Endothelial cell of umbilical vein (primary cell): ENCODE results near the gene RAB6B. TPM values are rescaled to one million over a fixed set of nuclear protein-coding genes. Genes with fewer than 3 reads are reported as not detected.

Source experiments
- BruUV-seq: library from RNA; stranded (reverse); fragments of 400-500 nt; replicated peaks from 2 replicates; lab custom pipeline; 2021; lab: Mats Ljungman, UMichigan
- CTCF ChIA-PET: fragments of 300-600, 350-600 bp; sonication (Branson Sonifier 250); formaldehyde crosslinking; loops from one replicate; lab custom pipeline; 2021; ENCODE audit warnings: antibody characterized with exemption, inconsistent platforms; lab: Charles Lee
- POLR2A ChIA-PET: fragments of 300-600, 350-600 bp; sonication (Branson Sonifier 250); formaldehyde crosslinking; loops from one replicate; lab custom pipeline; 2021; ENCODE audit warnings: antibody characterized with exemption, inconsistent platforms; lab: Charles Lee
- DNase-seq: peaks from one replicate; pipeline ENCODE4 v3.0.0-alpha.2; 2011; ENCODE audit warnings: low read depth, low spot score
- FAIRE-seq: peaks from 2 replicates; lab custom pipeline; 2011; peaks lifted over from hg19 to GRCh38; lab: Jason Lieb, UNC
- H2AFZ ChIP-seq: 2 replicates; pipeline ENCODE4 v1.6.0; 2012; ENCODE audit warnings: low read depth, low read length, control low read depth, inconsistent platforms
- H3K27ac ChIP-seq: 2 replicates; pipeline ENCODE4 v1.5.1; 2011; ENCODE audit warnings: low read depth, mild to moderate bottlenecking, control low read depth, low read length, moderate library complexity; ENCODE audit not compliant: insufficient read depth
- H3K27me3 ChIP-seq, 2 experiments: 2 replicates each; pipeline versions ENCODE4 v1.6.0 to v1.6.1; 2011; ENCODE audit warnings: low read length in 2 of 2, mixed read lengths in 1 of 2; ENCODE audit not compliant: control insufficient read depth in 2 of 2, insufficient read depth in 2 of 2
- H3K36me3 ChIP-seq, 2 experiments: 2 replicates in 1 of 2; 3 replicates in 1 of 2; pipeline ENCODE4 v1.5.1; 2011; ENCODE audit warnings: low read length in 2 of 2, mild to moderate bottlenecking in 1 of 2, moderate library complexity in 1 of 2; ENCODE audit not compliant: control insufficient read depth in 2 of 2, insufficient read depth in 2 of 2; ENCODE audit errors: extremely low read depth in 1 of 2
- H3K4me1 ChIP-seq: 3 replicates; pipeline ENCODE4 v1.5.1; 2011; ENCODE audit warnings: mild to moderate bottlenecking, low read length; ENCODE audit not compliant: control insufficient read depth, insufficient read depth; ENCODE audit errors: extremely low read depth
- H3K4me2 ChIP-seq: 2 replicates; pipeline ENCODE4 v1.6.1; 2011; ENCODE audit warnings: low read length, control low read depth, mixed read lengths; ENCODE audit not compliant: insufficient read depth
- H3K4me3 ChIP-seq, 3 experiments: fragments of 200-600 bp in 1 of 3; sonication (generic), shearing (Covaris generic) in 1 of 3; replicated peaks in 1 of 3; 2 replicates each; pipeline ENCODE4 v1.5.1; 2011 to 2016; ENCODE audit warnings: control low read depth in 3 of 3, low read length in 3 of 3, mild to moderate bottlenecking in 2 of 3, inconsistent platforms in 1 of 3, low read depth in 1 of 3, moderate library complexity in 1 of 3; ENCODE audit not compliant: insufficient read depth in 1 of 3
- H3K79me2 ChIP-seq: 2 replicates; pipeline ENCODE4 v1.6.0; 2012; ENCODE audit warnings: low read length, inconsistent platforms; ENCODE audit not compliant: control insufficient read depth, insufficient read depth
- H3K9ac ChIP-seq: replicated peaks from 2 replicates; pipeline ENCODE3; 2011; ENCODE audit warnings: low read length, control low read depth; ENCODE audit not compliant: insufficient read depth; ENCODE audit errors: extremely low read depth
- H3K9me1 ChIP-seq: replicated peaks from 3 replicates; pipeline ENCODE4 v1.6.0; 2011; ENCODE audit warnings: mild to moderate bottlenecking, low read length; ENCODE audit not compliant: control insufficient read depth, insufficient read depth; ENCODE audit errors: extremely low read depth
- H3K9me3 ChIP-seq: replicated peaks from 2 replicates; pipeline ENCODE4 v1.5.1; 2012; ENCODE audit warnings: low read length, inconsistent platforms; ENCODE audit not compliant: control insufficient read depth, insufficient read depth
- H4K20me1 ChIP-seq: replicated peaks from 2 replicates; pipeline ENCODE3; 2011; ENCODE audit warnings: mild to moderate bottlenecking, low read length; ENCODE audit not compliant: control insufficient read depth, insufficient read depth; ENCODE audit errors: extremely low read depth
- CTCF ChIP-seq, 2 donors: IDR thresholded peaks; 1 replicate in 1 of 2; 2 replicates in 1 of 2; pipeline ENCODE4 v1.5.1; 2011; ENCODE audit warnings: low read length in 2 of 2, mild to moderate bottlenecking in 2 of 2, moderate library complexity in 2 of 2, control low read depth in 1 of 2, inconsistent platforms in 1 of 2, low read depth in 1 of 2; ENCODE audit not compliant: insufficient read depth in 1 of 2; ENCODE audit errors: extremely low read depth in 1 of 2
- EZH2 ChIP-seq: IDR thresholded peaks from 2 replicates; pipeline ENCODE4 v1.6.1; 2012; ENCODE audit warnings: borderline replicate concordance, low read depth, mild to moderate bottlenecking, moderate library complexity, low read length, inconsistent platforms; ENCODE audit not compliant: severe bottlenecking
- FOS ChIP-seq: IDR thresholded peaks from 2 replicates; pipeline ENCODE4 v1.6.1; 2011; ENCODE audit warnings: mild to moderate bottlenecking, low read length, moderate library complexity, borderline replicate concordance; ENCODE audit not compliant: insufficient read depth
- GATA2 ChIP-seq: IDR thresholded peaks from 2 replicates; pipeline ENCODE4 v1.7.0; 2011; ENCODE audit warnings: low read depth, mild to moderate bottlenecking, moderate library complexity, mixed read lengths, low read length; ENCODE audit not compliant: insufficient read length, insufficient read depth
- JUN ChIP-seq: IDR thresholded peaks from 2 replicates; pipeline ENCODE4 v1.6.1; 2011; ENCODE audit warnings: borderline replicate concordance, low read depth; ENCODE audit not compliant: insufficient read length, insufficient read depth
- MAX ChIP-seq: IDR thresholded peaks from 2 replicates; pipeline ENCODE4 v1.6.1; 2011; ENCODE audit not compliant: insufficient read depth, insufficient read length
- MYC ChIP-seq: IDR thresholded peaks from one replicate; pipeline ENCODE4 v1.6.1; 2011; ENCODE audit warnings: mild to moderate bottlenecking, low read depth, low read length
- POLR2A ChIP-seq: IDR thresholded peaks from 2 replicates; pipeline ENCODE4 v1.6.1; 2012; ENCODE audit warnings: low read depth, mild to moderate bottlenecking, control low read depth, low read length
- POLR2AphosphoS5 ChIP-seq: IDR thresholded peaks from 2 replicates; pipeline ENCODE4 v1.6.1; 2012; ENCODE audit warnings: low read depth, mild to moderate bottlenecking, control low read depth, low read length, moderate library complexity; ENCODE audit not compliant: insufficient read depth
- dilution Hi-C: fragments of 300-500 bp; cut with MboI; formaldehyde crosslinking; loops from one replicate; pipeline ENCODE4 v1.15.0; 2019; ENCODE audit warnings: low sequenced_read_pairs; ENCODE audit not compliant: extremely low pct_ligation_motif_present
- intact Hi-C: fragments of 100-400 bp; cut with micrococcal nuclease; formaldehyde crosslinking; loops from one replicate; pipeline ENCODE4 v1.10.0; 2022
- polyA plus RNA-seq, 4 experiments: library from polyadenylated mRNA; depleted of rRNA in 3 of 4; stranded (reverse) in 3 of 4; unstranded in 1 of 4; fragments of >200 nt; gene quantifications; 2 replicates each; pipeline versions ENCODE4 v1.2.1 to v1.2.3, GENCODE V29; 2011 to 2012; ENCODE audit warnings: missing spikeins in 1 of 4
- total RNA-seq: library from RNA; stranded (reverse); gene quantifications from 2 replicates; pipeline ENCODE4 v1.2.3, GENCODE V29; 2021

The RAB6B gene
- total and polyA plus RNA-seq, 2 donors (not counting 3 experiments of a cell fraction or from before 2014, with no cell fraction given) = 1.7 to 6.7 TPM

GRCh38 chr3:133868186-133868585 is 27.5 kb downstream of the RAB6B start:
- Histone ChIP-seq H3K4me1 (no peaks in the 10 kb centered on the region), H3K27me3 (no peaks in the 10 kb centered on the region), H3K9me3 (no peaks in the 10 kb centered on the region), H2AFZ (no peak overlapping the region), H3K27ac (no peak overlapping the region), H3K9me1 (no peaks in the 10 kb centered on the region), H4K20me1 (no peaks in the 10 kb centered on the region), H3K79me2 (no peaks in the 10 kb centered on the region), H3K9ac (no peak overlapping the region), H3K4me2 (no peak overlapping the region), H3K36me3 (no peaks in the 10 kb centered on the region), H3K4me3 (no peak overlapping the region)
- DNase-seq (no peak), FAIRE-seq (no peak)
- ChIA-PET CTCF (interaction anchor here (1.5 to 4.0 kb wide), 2 partner anchors 13 to 51 kb away, joined by 4 to 13 read pairs; no protein-coding TSS in a partner anchor), POLR2A (no interaction called here)
- no TSS peak for BruUV-seq
- TF ChIP-seq EZH2 (no peak), GATA2 (no peak), FOS (no peak), JUN (no peak), MAX (no peak), CTCF (IDR thresholded peaks at IDR 0.05; ENCODE audit: extremely low read depth in 1 of 2, insufficient read depth in 1 of 2, low read depth in 1 of 2, low read length in 2 of 2) (no peak), POLR2AphosphoS5 (no peak), MYC (no peak), POLR2A (no peak)
- intact Hi-C loops = no loop called here
- dilution Hi-C loops = no loop called here
